HepG2 (cell line): Measurements from ENCODE around the gene KLHL36. TPM values are rescaled to one million over a fixed set of nuclear protein-coding genes. Genes with fewer than 3 reads are reported as not detected.

Source experiments
- ATF1 ChIP-seq: IDR thresholded peaks from 2 replicates; pipeline ENCODE4 v1.6.1; 2016; ENCODE audit warnings: mild to moderate bottlenecking, control low read depth
- CERS6 ChIP-seq: sonication (generic); formaldehyde crosslinking; IDR thresholded peaks from 2 replicates; pipeline ENCODE4 v1.5.0; 2020; ENCODE audit warnings: missing genetic modification reagents
- GZF1 ChIP-seq: sonication (generic); formaldehyde crosslinking; IDR thresholded peaks from 2 replicates; pipeline ENCODE4 v1.5.1; 2020; ENCODE audit warnings: mild to moderate bottlenecking, missing genetic modification reagents
- HOXA5 ChIP-seq: sonication (generic); formaldehyde crosslinking; IDR thresholded peaks from 2 replicates; pipeline ENCODE4 v1.4.0; 2020; ENCODE audit warnings: missing genetic modification reagents
- HOXA9 ChIP-seq: sonication (generic); formaldehyde crosslinking; IDR thresholded peaks from 2 replicates; pipeline ENCODE4 v1.8.1; 2022; ENCODE audit warnings: missing genetic modification reagents, mild to moderate bottlenecking, moderate library complexity, borderline replicate concordance
- JUN ChIP-seq: sonication (generic); formaldehyde crosslinking; IDR thresholded peaks from 2 replicates; pipeline ENCODE4 v1.4.0; 2020; ENCODE audit warnings: mild to moderate bottlenecking, missing genetic modification reagents
- KDM5B ChIP-seq: sonication (generic); formaldehyde crosslinking; IDR thresholded peaks from 2 replicates; pipeline ENCODE4 v1.4.0; 2020; ENCODE audit warnings: missing genetic modification reagents, mild to moderate bottlenecking, borderline replicate concordance
- MAFF ChIP-seq: IDR thresholded peaks from 2 replicates; pipeline ENCODE4 v1.6.1; 2011; ENCODE audit warnings: low read depth, low read length, improper control_type of control experiment
- MAZ ChIP-seq, 2 experiments: sonication (generic) in 1 of 2; formaldehyde crosslinking in 1 of 2; IDR thresholded peaks; 2 replicates each; pipeline versions ENCODE4 v1.5.0 to v1.6.1; 2012 to 2020; ENCODE audit warnings: low read depth in 2 of 2, mild to moderate bottlenecking in 2 of 2, borderline replicate concordance in 1 of 2, improper control_type of control experiment in 1 of 2, low read length in 1 of 2, missing genetic modification reagents in 1 of 2, moderate library complexity in 1 of 2
- MBNL3 ChIP-seq: fragments of 250-450 bp; sonication (Bioruptor Pico); conservative IDR thresholded peaks from 2 replicates; pipeline ENCODE4 v1.8.0; 2022; ENCODE audit warnings: mild to moderate bottlenecking, inconsistent platforms
- MXD4 ChIP-seq: IDR thresholded peaks from 2 replicates; pipeline ENCODE4 v1.6.1; 2016; ENCODE audit warnings: mild to moderate bottlenecking, missing biosample characterization, missing genetic modification reagents
- MYC ChIP-seq: sonication (generic); formaldehyde crosslinking; IDR thresholded peaks from 2 replicates; pipeline ENCODE4 v1.9.0; 2021; ENCODE audit warnings: missing genetic modification reagents, borderline replicate concordance
- NFE2 ChIP-seq: sonication (generic); formaldehyde crosslinking; IDR thresholded peaks from 2 replicates; pipeline ENCODE4 v1.4.0; 2020; ENCODE audit warnings: missing genetic modification reagents
- PPARG ChIP-seq: conservative IDR thresholded peaks from 2 replicates; pipeline ENCODE4 v1.6.1; 2016; ENCODE audit warnings: missing biosample characterization, missing genetic modification reagents
- RAD51 ChIP-seq: fragments of 450-650 bp; IDR thresholded peaks from 2 replicates; pipeline ENCODE4 v1.6.1; 2016; ENCODE audit warnings: borderline replicate concordance
- SALL1 ChIP-seq: sonication (generic); formaldehyde crosslinking; IDR thresholded peaks from 2 replicates; pipeline ENCODE4 v1.8.0; 2022; ENCODE audit warnings: mild to moderate bottlenecking, missing genetic modification reagents
- SETDB1 ChIP-seq: sonication (generic); formaldehyde crosslinking; IDR thresholded peaks from 2 replicates; pipeline ENCODE4 v1.5.1; 2020; ENCODE audit warnings: missing genetic modification reagents, mild to moderate bottlenecking, borderline replicate concordance
- SMARCE1 ChIP-seq: fragments of 450-650 bp; IDR thresholded peaks from 2 replicates; pipeline ENCODE4 v1.6.1; 2017; ENCODE audit warnings: borderline replicate concordance
- TCF12 ChIP-seq, 2 experiments: fragments of 450-650 bp in 1 of 2; sonication (generic) in 1 of 2; formaldehyde crosslinking in 1 of 2; IDR thresholded peaks; 2 replicates each; pipeline versions ENCODE4 v1.6.1 to v1.8.0; 2017 to 2022; ENCODE audit warnings: antibody characterized with exemption in 1 of 2, mild to moderate bottlenecking in 1 of 2, missing genetic modification reagents in 1 of 2, moderate library complexity in 1 of 2
- TRIM24 ChIP-seq: sonication (generic); formaldehyde crosslinking; IDR thresholded peaks from 2 replicates; pipeline ENCODE4 v1.8.0; 2022; ENCODE audit warnings: mild to moderate bottlenecking, missing genetic modification reagents
- ZKSCAN8 ChIP-seq: IDR thresholded peaks from 2 replicates; pipeline ENCODE4 v1.6.1; 2016; ENCODE audit warnings: borderline replicate concordance, missing genetic modification reagents, missing compliant biosample characterization
- ZNF24 ChIP-seq: fragments of 450-650 bp; IDR thresholded peaks from 2 replicates; pipeline ENCODE4 v1.6.1; 2017; ENCODE audit warnings: antibody characterized with exemption, mild to moderate bottlenecking
- ZNF333 ChIP-seq: sonication (generic); formaldehyde crosslinking; IDR thresholded peaks from 2 replicates; pipeline ENCODE4 v1.4.0; 2020; ENCODE audit warnings: mild to moderate bottlenecking, missing genetic modification reagents, borderline replicate concordance
- ZNF484 ChIP-seq: sonication (generic); formaldehyde crosslinking; IDR thresholded peaks from 2 replicates; pipeline ENCODE4 v1.5.1; 2020; ENCODE audit warnings: mild to moderate bottlenecking, low read depth, missing genetic modification reagents, borderline replicate concordance
- polyA plus RNA-seq, 8 experiments: library from polyadenylated mRNA; depleted of rRNA in 3 of 8; stranded (reverse) in 7 of 8; unstranded in 1 of 8; fragments of >200 nt; fragmentation: Illumina TruSeq in 4 of 8; extraction: Trizol in 4 of 8; gene quantifications; 2 replicates each; pipeline versions ENCODE4 v1.2.1 to v1.2.3, GENCODE V29; 2011 to 2016; ENCODE audit warnings: low read depth in 4 of 8, missing spikeins in 1 of 8, mixed read lengths in 1 of 8; ENCODE audit not compliant: insufficient read depth in 1 of 8
- total RNA-seq, 5 experiments: library from RNA; depleted of rRNA; stranded (reverse); fragments of >200 nt; fragmentation: Illumina TruSeq; extraction: Trizol; gene quantifications; 2 replicates each; pipeline ENCODE4 v1.2.3, GENCODE V29; 2016; ENCODE audit warnings: low read depth in 1 of 5
- TF ChIP-seq, protein P1 (sequence below): sonication (generic); formaldehyde crosslinking; IDR thresholded peaks from 2 replicates; pipeline ENCODE4 v1.9.0; 2021; ENCODE audit warnings: missing genetic modification reagents, mild to moderate bottlenecking, borderline replicate concordance
- TF ChIP-seq, protein P2 (sequence below): IDR thresholded peaks from 2 replicates; pipeline ENCODE4 v1.6.1; 2016; ENCODE audit warnings: low read depth, control low read depth
- TF ChIP-seq, protein P3 (sequence below): sonication (generic); formaldehyde crosslinking; IDR thresholded peaks from 2 replicates; pipeline ENCODE4 v1.4.0; 2020; ENCODE audit warnings: missing genetic modification reagents

The KLHL36 gene
- total and polyA plus RNA-seq, 2 of the 13 experiments (the other 11 are each of a cell fraction or from before 2014, with no cell fraction given), result 24.3 to 26.0 TPM

- TF ChIP-seq, protein P1, sequence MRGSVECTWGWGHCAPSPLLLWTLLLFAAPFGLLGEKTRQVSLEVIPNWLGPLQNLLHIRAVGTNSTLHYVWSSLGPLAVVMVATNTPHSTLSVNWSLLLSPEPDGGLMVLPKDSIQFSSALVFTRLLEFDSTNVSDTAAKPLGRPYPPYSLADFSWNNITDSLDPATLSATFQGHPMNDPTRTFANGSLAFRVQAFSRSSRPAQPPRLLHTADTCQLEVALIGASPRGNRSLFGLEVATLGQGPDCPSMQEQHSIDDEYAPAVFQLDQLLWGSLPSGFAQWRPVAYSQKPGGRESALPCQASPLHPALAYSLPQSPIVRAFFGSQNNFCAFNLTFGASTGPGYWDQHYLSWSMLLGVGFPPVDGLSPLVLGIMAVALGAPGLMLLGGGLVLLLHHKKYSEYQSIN (CRISPR knock-in tag), result no peak
- TF ChIP-seq SETDB1 (no peak), HOXA5 (CRISPR knock-in tag) (no peak; the same call in 1 of the 2 replicates), RAD51 (no peak), MYC (CRISPR knock-in tag) (peak; percentile 79), ATF1 (CRISPR knock-in tag) (no peak), MXD4 (CRISPR knock-in tag) (no peak), ZNF24 (no peak), CERS6 (CRISPR knock-in tag) (0 out of 2 replicates have a peak, but pooled peaks have one; percentile 0), ZNF484 (no peak), GZF1 (CRISPR knock-in tag) (no peak), ZKSCAN8 (no peak), HOXA9 (no peak; the same call in 1 of the 2 replicates), KDM5B (CRISPR knock-in tag) (no peak), JUN (CRISPR knock-in tag) (no peak), NFE2 (CRISPR knock-in tag) (no peak), SALL1 (CRISPR knock-in tag) (peak; percentile 57), TCF12 (IDR thresholded peaks at IDR 0.05) (no peak), TCF12 (CRISPR knock-in tag; IDR thresholded peaks at IDR 0.05) (peak; percentile 86), MBNL3 (no peak), TRIM24 (CRISPR knock-in tag) (no peak), SMARCE1 (0 out of 2 replicates have a peak, but pooled peaks have one; percentile 6), ZNF333 (CRISPR knock-in tag) (no peak), PPARG (CRISPR knock-in tag) (0 out of 2 replicates have a peak, but pooled peaks have one; percentile 53), MAZ (IDR thresholded peaks at IDR 0.05; ENCODE audit: borderline replicate concordance, low read depth, low read length) (peak; percentile 91), MAZ (CRISPR knock-in tag; IDR thresholded peaks at IDR 0.05; ENCODE audit: low read depth) (peak; percentile 88; the same call in 1 of the 2 replicates), MAFF (no peak)
- TF ChIP-seq, protein P2, sequence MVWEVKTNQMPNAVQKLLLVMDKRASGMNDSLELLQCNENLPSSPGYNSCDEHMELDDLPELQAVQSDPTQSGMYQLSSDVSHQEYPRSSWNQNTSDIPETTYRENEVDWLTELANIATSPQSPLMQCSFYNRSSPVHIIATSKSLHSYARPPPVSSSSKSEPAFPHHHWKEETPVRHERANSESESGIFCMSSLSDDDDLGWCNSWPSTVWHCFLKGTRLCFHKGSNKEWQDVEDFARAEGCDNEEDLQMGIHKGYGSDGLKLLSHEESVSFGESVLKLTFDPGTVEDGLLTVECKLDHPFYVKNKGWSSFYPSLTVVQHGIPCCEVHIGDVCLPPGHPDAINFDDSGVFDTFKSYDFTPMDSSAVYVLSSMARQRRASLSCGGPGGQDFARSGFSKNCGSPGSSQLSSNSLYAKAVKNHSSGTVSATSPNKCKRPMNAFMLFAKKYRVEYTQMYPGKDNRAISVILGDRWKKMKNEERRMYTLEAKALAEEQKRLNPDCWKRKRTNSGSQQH (CRISPR knock-in tag), result peak; percentile 96
- TF ChIP-seq, protein P3, sequence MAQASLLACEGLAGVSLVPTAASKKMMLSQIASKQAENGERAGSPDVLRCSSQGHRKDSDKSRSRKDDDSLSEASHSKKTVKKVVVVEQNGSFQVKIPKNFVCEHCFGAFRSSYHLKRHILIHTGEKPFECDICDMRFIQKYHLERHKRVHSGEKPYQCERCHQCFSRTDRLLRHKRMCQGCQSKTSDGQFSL (CRISPR knock-in tag), result 0 out of 2 replicates have a peak, but pooled peaks have one; percentile 12
Measured at GRCh38 chr16:84699712-84700445, 51.6 kb downstream of the KLHL36 start, which contains the start of gene USP10 (continued).
